ENCODE results near the gene BLVRB. TPM values are rescaled to one million over a fixed set of nuclear protein-coding genes. Genes with fewer than 3 reads are reported as not detected.

The BLVRB gene
- polyA plus RNA-seq, 1 of the 3 experiments (the other 2 are of a cell fraction): 85.9 TPM

- Histone ChIP-seq H3K9me2 (no peaks in the 10 kb centered on the region), H3K4me2 (0 out of 2 replicates have a peak overlapping the region, but pooled peaks have one; percentile 41), H3K79me2 (ENCODE audit: insufficient read depth) (no peaks in the 10 kb centered on the region), H4K20me1 (ENCODE audit: insufficient read depth) (no peaks in the 10 kb centered on the region), H3K27ac (ENCODE audit: low read depth in 2 of 2, low read length in 1 of 2) (no peak overlapping the region), H3K4me3 (ENCODE audit: low read depth in 2 of 2, low read length in 1 of 2) (no peak overlapping the region), H3K4me1 (ENCODE audit: control insufficient read depth in 1 of 2, insufficient read depth in 2 of 2, low read depth in 1 of 2, low read length in 1 of 2) (no peaks in the 10 kb centered on the region), H3K9ac (no peak overlapping the region), H3K36me3 (replicated peaks in 1 of 2; ENCODE audit: control insufficient read depth in 1 of 2, insufficient read depth in 2 of 2, low read length in 1 of 2) (no peaks in the 10 kb centered on the region), H3F3A (replicated peaks; ENCODE audit: insufficient read depth) (no peaks in the 10 kb centered on the region), H3K27me3 (ENCODE audit: insufficient read depth) (no peaks in the 10 kb centered on the region; the same call in 1 of the 2 replicates), H3K9me3 (no peaks in the 10 kb centered on the region), H2AFZ (ENCODE audit: low read depth) (no peak overlapping the region)
- ChIA-PET POLR2A (no interaction called here), CTCF (interaction anchor here (0.7 to 2.1 kb wide), 4 partner anchors 10 to 88 kb away, joined by 3 to 9 read pairs (median 4); no protein-coding TSS in a partner anchor)
- 25% methylated on average over 1 of the region's 1 CpG for WGBS (ENCODE audit: low lambda C conversion rate)
- no peak for DNase-seq
- TF ChIP-seq POLR2AphosphoS5 (IDR thresholded peaks at IDR 0.05; ENCODE audit: low read depth, low read length): no peak
- no peak for TF ChIP-seq CHD2 (IDR thresholded peaks at IDR 0.05; ENCODE audit: low read length, partially characterized antibody)
- no peak for TF ChIP-seq CTCF (IDR thresholded peaks at IDR 0.05)
- 0 out of 2 replicates have a peak, but pooled peaks have one; percentile 22 for TF ChIP-seq USF1 (IDR thresholded peaks at IDR 0.05; ENCODE audit: borderline replicate concordance, low read depth)
- TF ChIP-seq FOSL2 (IDR thresholded peaks at IDR 0.05; ENCODE audit: borderline replicate concordance, low read depth): no peak
Observed at GRCh38 chr19:40512110-40512472, 46.5 kb upstream of the BLVRB start.

- Histone ChIP-seq H3K9me3 (no peaks in the 10 kb centered on the region), H3K27me3 (ENCODE audit: insufficient read depth) (no peaks in the 10 kb centered on the region; the same call in 1 of the 2 replicates), H3K4me2 (no peak overlapping the region), H3K4me3 (ENCODE audit: low read depth in 2 of 2, low read length in 1 of 2) (no peak overlapping the region), H4K20me1 (ENCODE audit: insufficient read depth) (no peaks in the 10 kb centered on the region), H3K9ac (no peak overlapping the region), H3K4me1 (ENCODE audit: control insufficient read depth in 1 of 2, insufficient read depth in 2 of 2, low read depth in 1 of 2, low read length in 1 of 2) (no peaks in the 10 kb centered on the region), H3F3A (replicated peaks; ENCODE audit: insufficient read depth) (no peaks in the 10 kb centered on the region), H3K9me2 (no peaks in the 10 kb centered on the region), H3K27ac (ENCODE audit: low read depth in 2 of 2, low read length in 1 of 2) (no peak overlapping the region), H2AFZ (ENCODE audit: low read depth) (no peak overlapping the region), H3K79me2 (ENCODE audit: insufficient read depth) (no peaks in the 10 kb centered on the region), H3K36me3 (replicated peaks in 1 of 2; ENCODE audit: control insufficient read depth in 1 of 2, insufficient read depth in 2 of 2, low read length in 1 of 2) (no peaks in the 10 kb centered on the region)
- no peak for TF ChIP-seq EP300 (IDR thresholded peaks at IDR 0.05; ENCODE audit: borderline replicate concordance in 1 of 2, low read depth in 1 of 2, low read length in 1 of 2)
- TF ChIP-seq PBX3 (IDR thresholded peaks at IDR 0.05): no peak
- no peak for TF ChIP-seq CTCF (IDR thresholded peaks at IDR 0.05)
- TF ChIP-seq REST (IDR thresholded peaks at IDR 0.05; ENCODE audit: low read depth, low read length): no peak
- TF ChIP-seq POLR2AphosphoS5 (IDR thresholded peaks at IDR 0.05; ENCODE audit: low read depth, low read length): no peak
- no peak for TF ChIP-seq MEF2A (IDR thresholded peaks at IDR 0.05; ENCODE audit: borderline replicate concordance, low read depth)
- TF ChIP-seq NFIC (IDR thresholded peaks at IDR 0.05; ENCODE audit: borderline replicate concordance): no peak
- TF ChIP-seq TAF1 (IDR thresholded peaks at IDR 0.05; ENCODE audit: borderline replicate concordance, low read depth, low read length): no peak
- no peak for TF ChIP-seq IRF3 (IDR thresholded peaks at IDR 0.05; ENCODE audit: low read depth, low read length)
- TF ChIP-seq RCOR1 (IDR thresholded peaks at IDR 0.05; ENCODE audit: low read length): no peak
- TF ChIP-seq SIN3A (IDR thresholded peaks at IDR 0.05; ENCODE audit: borderline replicate concordance, low read depth, low read length): no peak
- TF ChIP-seq RXRA (IDR thresholded peaks at IDR 0.05; ENCODE audit: borderline replicate concordance, low read depth): no peak
- no peak for DNase-seq
- 77% methylated on average over 6 of the region's 6 CpGs for WGBS (ENCODE audit: low lambda C conversion rate)
- ChIA-PET POLR2A (no interaction called here), CTCF (interaction anchor here (0.7 to 1.9 kb wide), 2 partner anchors 12 to 87 kb away, joined by 3 to 9 read pairs; no protein-coding TSS in a partner anchor)
Observed at GRCh38 chr19:40511487-40511886, 45.9 kb upstream of the BLVRB start.

All from SK-N-SH (cell line).